IMR-90 (cell line): ENCODE measurements around the gene PDC. TPM values are rescaled to one million over a fixed set of nuclear protein-coding genes. Genes with fewer than 3 reads are reported as not detected.

Experiments
- ATAC-seq: fragments of 200-7000 bp; cut with Tn5 transposase; 2 replicates; pipeline ENCODE4 v1.9.1; 2020; ENCODE audit warnings: low read depth, mild to moderate bottlenecking, moderate library complexity
- BruUV-seq: library from RNA; stranded (reverse); fragments of 400-500 nt; replicated peaks from 2 replicates; lab custom pipeline; 2021; lab: Mats Ljungman, UMichigan
- CTCF ChIA-PET: fragments of 300-600 bp; formaldehyde crosslinking; extraction: SDS; loops from one replicate; lab custom pipeline; 2021; ENCODE audit warnings: antibody characterized with exemption; lab: Yijun Ruan, JAX
- POLR2A ChIA-PET: fragments of 300-600 bp; sonication (Branson Sonifier 250); formaldehyde crosslinking; loops from one replicate; lab custom pipeline; 2022; ENCODE audit warnings: antibody characterized with exemption; ENCODE audit not compliant: unreplicated experiment; lab: Charles Lee
- DNase-seq: peaks from one replicate; pipeline ENCODE4 v3.0.0; 2013
- H2AFZ ChIP-seq: replicated peaks from 2 replicates; pipeline ENCODE3; 2013; ENCODE audit warnings: low read length, mild to moderate bottlenecking; ENCODE audit not compliant: poor library complexity
- H2AK5ac ChIP-seq: 2 replicates; pipeline ENCODE4 v1.6.1; 2013; ENCODE audit warnings: low read depth, low read length, inconsistent platforms
- H2AK9ac ChIP-seq: replicated peaks from 2 replicates; pipeline ENCODE3; 2013; ENCODE audit warnings: mild to moderate bottlenecking, low read depth, low read length, moderate library complexity; ENCODE audit not compliant: poor library complexity
- H2BK120ac ChIP-seq: 2 replicates; pipeline ENCODE4 v1.6.1; 2013; ENCODE audit warnings: low read depth, low read length, inconsistent platforms
- H2BK15ac ChIP-seq: 3 replicates; pipeline ENCODE4 v1.6.1; 2013; ENCODE audit warnings: low read depth, low read length, inconsistent platforms
- H2BK20ac ChIP-seq: 2 replicates; pipeline ENCODE4 v1.6.1; 2013; ENCODE audit warnings: low read depth, mild to moderate bottlenecking, inconsistent platforms, low read length, moderate library complexity
- H2BK5ac ChIP-seq: 2 replicates; pipeline ENCODE4 v1.6.1; 2013; ENCODE audit warnings: mild to moderate bottlenecking, low read depth, low read length, inconsistent platforms; ENCODE audit not compliant: poor library complexity, severe bottlenecking
- H3K14ac ChIP-seq: replicated peaks from 2 replicates; pipeline ENCODE4 v1.6.1; 2013; ENCODE audit warnings: low read depth, low read length, inconsistent platforms
- H3K18ac ChIP-seq: 2 replicates; pipeline ENCODE4 v1.6.1; 2013; ENCODE audit warnings: low read depth, low read length, control low read depth
- H3K23ac ChIP-seq: 2 replicates; pipeline ENCODE4 v1.6.1; 2013; ENCODE audit warnings: low read depth, low read length, inconsistent platforms
- H3K27ac ChIP-seq: 2 replicates; pipeline ENCODE4 v1.5.1; 2013; ENCODE audit warnings: mild to moderate bottlenecking, control low read depth, low read length; ENCODE audit not compliant: insufficient read depth
- H3K27me3 ChIP-seq: 2 replicates; pipeline ENCODE4 v1.6.1; 2013; ENCODE audit warnings: low read length; ENCODE audit not compliant: control insufficient read depth, insufficient read depth
- H3K36me3 ChIP-seq: 2 replicates; pipeline ENCODE4 v1.6.1; 2013; ENCODE audit warnings: low read length, mixed read lengths; ENCODE audit not compliant: control insufficient read depth, insufficient read depth
- H3K4ac ChIP-seq: 2 replicates; pipeline ENCODE4 v1.6.1; 2013; ENCODE audit warnings: low read depth, low read length, inconsistent platforms
- H3K4me1 ChIP-seq: 2 replicates; pipeline ENCODE4 v1.6.1; 2013; ENCODE audit warnings: low read length, mixed read lengths; ENCODE audit not compliant: control insufficient read depth, insufficient read depth
- H3K4me2 ChIP-seq: 2 replicates; pipeline ENCODE4 v1.6.1; 2013; ENCODE audit warnings: low read depth, mild to moderate bottlenecking, control low read depth, low read length, moderate library complexity
- H3K4me3 ChIP-seq: 2 replicates; pipeline ENCODE4 v1.5.1; 2013; ENCODE audit warnings: low read depth, mild to moderate bottlenecking, control low read depth, low read length, moderate library complexity; ENCODE audit not compliant: insufficient read depth
- H3K56ac ChIP-seq: 2 replicates; pipeline ENCODE4 v1.6.1; 2013; ENCODE audit warnings: low read length, inconsistent platforms; ENCODE audit not compliant: insufficient read depth; ENCODE audit errors: extremely low read depth
- H3K79me1 ChIP-seq, 2 experiments: 2 replicates each; pipeline ENCODE4 v1.6.1; 2013; ENCODE audit warnings: low read length in 2 of 2, inconsistent platforms in 1 of 2, low read depth in 1 of 2
- H3K9ac ChIP-seq: 2 replicates; pipeline ENCODE4 v1.6.1; 2013; ENCODE audit warnings: low read depth, low read length, control low read depth
- H3K9me1 ChIP-seq: 2 replicates; pipeline ENCODE4 v1.6.1; 2013; ENCODE audit warnings: low read length, inconsistent platforms; ENCODE audit not compliant: insufficient read depth
- H3K9me3 ChIP-seq: 2 replicates; pipeline ENCODE4 v1.6.1; 2013; ENCODE audit warnings: low read length; ENCODE audit not compliant: control insufficient read depth, insufficient read depth
- H4K20me1 ChIP-seq: 2 replicates; pipeline ENCODE4 v1.6.1; 2013; ENCODE audit warnings: low read length, inconsistent platforms; ENCODE audit not compliant: insufficient read depth
- H4K5ac ChIP-seq: 2 replicates; pipeline ENCODE4 v1.6.1; 2013; ENCODE audit warnings: mild to moderate bottlenecking, low read depth, low read length, control low read depth
- H4K8ac ChIP-seq, 2 experiments: 2 replicates each; pipeline ENCODE4 v1.6.1; 2013; ENCODE audit warnings: low read depth in 2 of 2, low read length in 2 of 2, control low read depth in 1 of 2, inconsistent platforms in 1 of 2
- H4K91ac ChIP-seq: 2 replicates; pipeline ENCODE4 v1.6.1; 2013; ENCODE audit warnings: low read depth, low read length, inconsistent platforms; ENCODE audit not compliant: insufficient read depth
- BHLHE40 ChIP-seq: fragments of 150-350 bp; IDR thresholded peaks from 2 replicates; pipeline ENCODE4 v1.6.1; 2016; ENCODE audit warnings: mild to moderate bottlenecking, low read depth, low read length
- CEBPB ChIP-seq: IDR thresholded peaks from 2 replicates; pipeline ENCODE4 v1.6.1; 2012; ENCODE audit warnings: low read depth, low read length, improper control_type of control experiment
- CHD1 ChIP-seq: IDR thresholded peaks from 2 replicates; pipeline ENCODE4 v1.6.1; 2012; ENCODE audit warnings: low read depth, low read length, improper control_type of control experiment
- CTCF ChIP-seq: conservative IDR thresholded peaks from 2 replicates; pipeline ENCODE4 v1.5.1; 2012; ENCODE audit warnings: mild to moderate bottlenecking, low read depth, low read length, improper control_type of control experiment
- ELK1 ChIP-seq: fragments of 150-350 bp; IDR thresholded peaks from 2 replicates; pipeline ENCODE4 v1.6.1; 2016; ENCODE audit warnings: low read depth, mild to moderate bottlenecking, low read length, moderate library complexity, borderline replicate concordance
- FOS ChIP-seq: fragments of 150-350 bp; IDR thresholded peaks from 2 replicates; pipeline ENCODE4 v1.6.1; 2016; ENCODE audit warnings: low read depth, low read length
- MAFK ChIP-seq: IDR thresholded peaks from 2 replicates; pipeline ENCODE4 v1.6.1; 2012; ENCODE audit warnings: low read depth, low read length, improper control_type of control experiment
- MAZ ChIP-seq: IDR thresholded peaks from 2 replicates; pipeline ENCODE4 v1.6.1; 2012; ENCODE audit warnings: low read depth, mild to moderate bottlenecking, low read length, improper control_type of control experiment, moderate library complexity, borderline replicate concordance
- NFE2L2 ChIP-seq: fragments of 150-350 bp; IDR thresholded peaks from 2 replicates; pipeline ENCODE4 v1.6.1; 2016; ENCODE audit warnings: low read depth, mild to moderate bottlenecking, low read length
- POLR2A ChIP-seq: IDR thresholded peaks from 2 replicates; pipeline ENCODE4 v1.6.1; 2012; ENCODE audit warnings: mild to moderate bottlenecking, low read depth, low read length
- RAD21 ChIP-seq: IDR thresholded peaks from 2 replicates; pipeline ENCODE4 v1.6.1; 2012; ENCODE audit warnings: low read length, improper control_type of control experiment
- SMC3 ChIP-seq: fragments of 150-350 bp; IDR thresholded peaks from 2 replicates; pipeline ENCODE4 v1.6.1; 2016; ENCODE audit warnings: low read depth, mild to moderate bottlenecking, antibody characterized with exemption, low read length, moderate library complexity
- WGBS, 2 experiments: methylation state at CpG; one replicate each; pipeline versions ENCODE4 v1.1.5 to v1.1.7; 2013; ENCODE audit warnings: missing lambda C conversion rate in 2 of 2; ENCODE audit not compliant: insufficient read length in 1 of 2; ENCODE audit errors: extremely low coverage in 2 of 2; 5-methylcytosine and 5-hydroxymethylcytosine counted together
- dilution Hi-C: fragments of 300-500 bp; cut with HindIII; formaldehyde crosslinking; loops from one replicate; pipeline ENCODE4 v1.14.3; 2018; ENCODE audit warnings: low sequenced_read_pairs; ENCODE audit not compliant: unreplicated experiment
- in situ Hi-C: fragments of 300-500 bp; cut with MboI; formaldehyde crosslinking; loops from 3 replicates; pipeline ENCODE4 v1.14.3; 2019; ENCODE audit warnings: low sequenced_read_pairs, inconsistent platforms, mixed read lengths
- intact Hi-C: fragments of 100-400 bp; cut with micrococcal nuclease; formaldehyde crosslinking; loops from 2 replicates; pipeline ENCODE4 v1.10.0; 2022
- polyA plus RNA-seq, 3 experiments: library from polyadenylated mRNA; depleted of rRNA; stranded (reverse); fragments of >200 nt; gene quantifications; 2 replicates each; pipeline ENCODE4 v1.2.3, GENCODE V29; 2012; ENCODE audit warnings: low replicate concordance in 1 of 3
- total RNA-seq: library from RNA; depleted of rRNA; stranded (reverse); fragments of >200 nt; gene quantifications from 2 replicates; pipeline ENCODE4 v1.2.3, GENCODE V29; 2012

The PDC gene
- total and polyA plus RNA-seq, 2 of the 4 experiments (the other 2 are of a cell fraction), result not detected

- no peak for TF ChIP-seq SMC3
- no peak for TF ChIP-seq MAFK
- TF ChIP-seq CHD1, result no peak
- no peak for TF ChIP-seq MAZ
- TF ChIP-seq ELK1, result no peak
- TF ChIP-seq CTCF, result no peak
- TF ChIP-seq FOS, result no peak
- TF ChIP-seq BHLHE40, result no peak
- TF ChIP-seq RAD21, result no peak
- TF ChIP-seq POLR2A, result no peak
- TF ChIP-seq CEBPB, result no peak
- no peak for TF ChIP-seq NFE2L2
- intact Hi-C loops (no loop called here), in situ Hi-C loops (no loop called here), dilution Hi-C loops (no loop called here)
- Histone ChIP-seq H3K36me3 (no peaks in the 10 kb centered on the region), H3K79me1 (no peaks in the 10 kb centered on the region), H3K4me3 (no peak overlapping the region), H3K9me1 (peaks cover 4% of the 10 kb centered on the region; the same call in 1 of the 2 replicates), H3K27me3 (no peaks in the 10 kb centered on the region), H4K5ac (no peak overlapping the region), H2AK9ac (no peak overlapping the region), H2AK5ac (no peak overlapping the region), H3K9me3 (no peaks in the 10 kb centered on the region), H2BK120ac (no peak overlapping the region), H2BK15ac (no peak overlapping the region), H4K8ac (no peak overlapping the region), H3K18ac (no peak overlapping the region), H3K4ac (no peak overlapping the region), H3K9ac (no peak overlapping the region), H2BK20ac (no peak overlapping the region), H2BK5ac (no peak overlapping the region), H4K91ac (no peak overlapping the region), H3K23ac (no peak overlapping the region), H2AFZ (no peak overlapping the region), H3K4me2 (no peak overlapping the region), H3K56ac (no peak overlapping the region), H3K14ac (no peak overlapping the region), H3K27ac (no peak overlapping the region), H3K4me1 (peaks cover 3% of the 10 kb centered on the region; the same call in 1 of the 2 replicates), H4K20me1 (no peaks in the 10 kb centered on the region)
- BruUV-seq, result no TSS peak
- ChIA-PET CTCF (interaction anchor here (0.5 to 1.0 kb wide), 2 partner anchors 67 to 595 kb away, joined by 3 to 8 read pairs; no protein-coding TSS in a partner anchor), POLR2A (no interaction called here)
- no CpG with 5 or more reads among the region's 4 CpGs for WGBS, 2 experiments
- ATAC-seq (no peak), DNase-seq (no peak)
These were observed 12.1 kb upstream of the PDC start for GRCh38 chr1:186473047-186473446.
